Transverse colon (tissue), 4 donors: Measurements from ENCODE around the gene PRPS1L1.

ENCODE experiments used
- EP300 ChIP-seq: sonication (generic); formaldehyde crosslinking; IDR thresholded peaks from one replicate; pipeline ENCODE4 v1.6.1; 2017; ENCODE audit warnings: antibody characterized with exemption, low read depth
- POLR2A ChIP-seq: fragments of 450-650 bp; IDR thresholded peaks from one replicate; pipeline ENCODE4 v1.6.1; 2016; ENCODE audit warnings: antibody characterized with exemption, mild to moderate bottlenecking, moderate library complexity
- POLR2AphosphoS5 ChIP-seq, 3 donors: sonication (generic); formaldehyde crosslinking; IDR thresholded peaks; one replicate each; pipeline ENCODE4 v1.6.1; 2016; ENCODE audit warnings: antibody characterized with exemption in 3 of 3
- TF ChIP-seq, protein P1 (sequence below), 5 experiments: fragments of 200-600 bp in 3 of 5; fragments of 450-650 bp in 2 of 5; sonication (generic) in 3 of 5; IDR thresholded peaks; 1 replicate in 2 of 5; 2 replicates in 3 of 5; pipeline ENCODE4 v1.5.1; 2016 to 2017; ENCODE audit warnings: antibody characterized with exemption in 5 of 5, inconsistent platforms in 3 of 5, mild to moderate bottlenecking in 2 of 5, moderate library complexity in 1 of 5

DNA sequence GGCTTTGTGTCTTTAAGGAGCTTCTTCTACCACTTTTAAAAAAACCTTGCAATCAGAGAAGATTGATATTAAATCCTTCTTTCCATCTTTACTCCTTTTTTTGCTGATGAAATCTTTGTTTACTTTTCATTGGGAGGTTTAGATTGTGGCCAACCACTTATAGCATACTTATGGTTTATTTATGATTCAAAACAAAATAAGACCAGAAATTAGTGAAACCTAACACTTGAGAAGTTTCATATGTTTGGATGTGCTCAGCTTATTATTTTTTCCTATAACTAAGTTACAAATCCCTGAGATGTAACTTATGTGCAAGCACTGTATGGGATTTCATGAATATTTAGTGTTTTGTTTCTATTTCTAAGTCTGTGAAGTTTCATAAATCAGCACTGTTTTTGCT, 13.5 kb upstream of the PRPS1L1 start:
- TF ChIP-seq, protein P1, sequence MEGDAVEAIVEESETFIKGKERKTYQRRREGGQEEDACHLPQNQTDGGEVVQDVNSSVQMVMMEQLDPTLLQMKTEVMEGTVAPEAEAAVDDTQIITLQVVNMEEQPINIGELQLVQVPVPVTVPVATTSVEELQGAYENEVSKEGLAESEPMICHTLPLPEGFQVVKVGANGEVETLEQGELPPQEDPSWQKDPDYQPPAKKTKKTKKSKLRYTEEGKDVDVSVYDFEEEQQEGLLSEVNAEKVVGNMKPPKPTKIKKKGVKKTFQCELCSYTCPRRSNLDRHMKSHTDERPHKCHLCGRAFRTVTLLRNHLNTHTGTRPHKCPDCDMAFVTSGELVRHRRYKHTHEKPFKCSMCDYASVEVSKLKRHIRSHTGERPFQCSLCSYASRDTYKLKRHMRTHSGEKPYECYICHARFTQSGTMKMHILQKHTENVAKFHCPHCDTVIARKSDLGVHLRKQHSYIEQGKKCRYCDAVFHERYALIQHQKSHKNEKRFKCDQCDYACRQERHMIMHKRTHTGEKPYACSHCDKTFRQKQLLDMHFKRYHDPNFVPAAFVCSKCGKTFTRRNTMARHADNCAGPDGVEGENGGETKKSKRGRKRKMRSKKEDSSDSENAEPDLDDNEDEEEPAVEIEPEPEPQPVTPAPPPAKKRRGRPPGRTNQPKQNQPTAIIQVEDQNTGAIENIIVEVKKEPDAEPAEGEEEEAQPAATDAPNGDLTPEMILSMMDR (IDR thresholded peaks at IDR 0.05), result no peak
- no peak for TF ChIP-seq POLR2A
- no peak for TF ChIP-seq POLR2AphosphoS5 (IDR thresholded peaks at IDR 0.05)
- TF ChIP-seq EP300, result no peak
